ENCODE measurements around the gene FOXJ3. TPM values are rescaled to one million over a fixed set of nuclear protein-coding genes. Genes with fewer than 3 reads are reported as not detected.

Gene FOXJ3
- total RNA-seq, 1 experiment from 2014 or later = 51.1 TPM

- Histone ChIP-seq H3K4me1 (ENCODE audit: control insufficient read depth in 1 of 2, insufficient read depth in 2 of 2, low read length in 2 of 2) (peaks cover 0 to 2% of the 10 kb centered on the region in 2 experiments; a peak in 2 of 4 replicates), H3K27ac (ENCODE audit: low read depth, low read length) (no peak overlapping the region), H3K9me2 (ENCODE audit: insufficient read depth) (no peaks in the 10 kb centered on the region), H3K27me3 (ENCODE audit: insufficient read depth, low read length) (no peaks in the 10 kb centered on the region), H3K9ac (ENCODE audit: low read length) (no peak overlapping the region), H3K36me3 (ENCODE audit: control insufficient read depth in 1 of 2, insufficient read depth in 2 of 2, low read length in 2 of 2) (no peaks in the 10 kb centered on the region), H3K4me2 (ENCODE audit: low read length) (no peak overlapping the region), H3K9me3 (ENCODE audit: control insufficient read depth in 1 of 2, insufficient read depth in 1 of 2, low read depth in 1 of 2, low read length in 2 of 2) (no peaks in the 10 kb centered on the region), H3K4me3 (replicated peaks in 1 of 2; ENCODE audit: low read depth in 1 of 2, low read length in 2 of 2) (no peak overlapping the region), H3K79me2 (ENCODE audit: insufficient read depth, low read length) (peaks cover 98% of the 10 kb centered on the region), H2AFZ (ENCODE audit: low read depth, low read length, poor library complexity, severe bottlenecking) (no peak overlapping the region), H4K20me1 (ENCODE audit: insufficient read depth) (peaks cover 35% of the 10 kb centered on the region)
- ATAC-seq (no peak), DNase-seq (ENCODE audit: low read depth, low spot score) (no peak)
- POLR2A ChIA-PET = no interaction called here
- CTCF ChIA-PET = no interaction called here
- intact Hi-C loops (cut with micrococcal nuclease) = no loop called here
- no peak for TF ChIP-seq FOSL1 (IDR thresholded peaks at IDR 0.05; ENCODE audit: low read depth)
- no peak for TF ChIP-seq TCF7L2 (IDR thresholded peaks at IDR 0.05; ENCODE audit: borderline replicate concordance, extremely low read depth, insufficient read depth, insufficient read length)
- TF ChIP-seq POLR2A (IDR thresholded peaks at IDR 0.05; ENCODE audit: borderline replicate concordance, extremely low read depth, insufficient read depth, insufficient read length) = no peak
- no peak for TF ChIP-seq RAD21 (IDR thresholded peaks at IDR 0.05; ENCODE audit: low read depth)
- TF ChIP-seq SIN3A (IDR thresholded peaks at IDR 0.05; ENCODE audit: low read depth) = no peak
- no peak for TF ChIP-seq ZNF274 (IDR thresholded peaks at IDR 0.05; ENCODE audit: low read depth, low read length)
- TF ChIP-seq EGR1 (IDR thresholded peaks at IDR 0.05; ENCODE audit: low read depth) = no peak
- no peak for TF ChIP-seq ELF1 (IDR thresholded peaks at IDR 0.05; ENCODE audit: borderline replicate concordance, low read depth)
- no peak for TF ChIP-seq ZBTB33 (IDR thresholded peaks at IDR 0.05; ENCODE audit: extremely low read depth, insufficient replicate concordance, low read length)
- TF ChIP-seq YY1 (IDR thresholded peaks at IDR 0.05; ENCODE audit: extremely low read depth, insufficient replicate concordance, low read depth, low read length) = no peak
- TF ChIP-seq ATF3 (IDR thresholded peaks at IDR 0.05) = no peak
- TF ChIP-seq CBX3 (IDR thresholded peaks at IDR 0.05; ENCODE audit: low read depth) = no peak
- no peak for TF ChIP-seq POLR2AphosphoS5 (IDR thresholded peaks at IDR 0.05; ENCODE audit: low read depth, low read length)
- TF ChIP-seq CTCF (IDR thresholded peaks at IDR 0.05 in 2 of 3, conservative IDR thresholded peaks at IDR 0.05 in 1 of 3; ENCODE audit: borderline replicate concordance in 1 of 3, insufficient read depth in 1 of 3, low read depth in 2 of 3, low read length in 2 of 3) = no peak
- RAD21 ChIA-PET (ENCODE audit: low non-redundant PET in 1 of 2, low total read pairs in 2 of 2, uncharacterized antibody in 2 of 2, unreplicated experiment in 2 of 2) = no interaction called here
- no TSS peak for BruUV-seq (replicated peaks)
Observed at GRCh38 chr1:42328047-42328625, 6.9 kb downstream of the FOXJ3 start.
